Measurements from ENCODE around the gene LGALS4.
A peak's percentile ranks its signal among the peaks of the same experiment; 100 is the strongest.
"Not testable (repeated sequence)": the region's sequence is repeated elsewhere in the genome, so short reads cannot be mapped to it uniquely, and the experiment has no call there.

LGALS4 gene

GRCh38 chr19:38837656-38838121 is 24.9 kb upstream of the LGALS4 start:
- ATAC-seq = no peak
- DNase-seq (ENCODE audit: low spot score in 2 of 2) = no peak
- H3K4me3 Mint-ChIP-seq = no peak overlapping the region
- H3K36me3 Mint-ChIP-seq = peaks cover 82% of the 10 kb centered on the region
- no peaks in the 10 kb centered on the region for H3K9me3 Mint-ChIP-seq
- H3K4me1 Mint-ChIP-seq = peaks cover 38% of the 10 kb centered on the region
- peak overlapping the region; percentile 92 for H3K27ac Mint-ChIP-seq

- Mint-ChIP-seq H3K36me3 (peaks cover 77% of the 10 kb centered on the region), H3K4me3 (no peak overlapping the region), H3K27ac (peak overlapping the region; percentile 26), H3K4me1 (peaks cover 33% of the 10 kb centered on the region), H3K9me3 (no peaks in the 10 kb centered on the region)
- DNase-seq (ENCODE audit: low spot score in 2 of 2) = no peak
- no peak for ATAC-seq
These were observed 24.4 kb upstream of the LGALS4 start for GRCh38 chr19:38836983-38837626.

- H3K4me1 Mint-ChIP-seq = peaks cover 34% of the 10 kb centered on the region
- ATAC-seq = no peak
- peak overlapping the region; percentile 26 for H3K27ac Mint-ChIP-seq
- DNase-seq (ENCODE audit: low spot score in 2 of 2) = no peak
- peaks cover 77% of the 10 kb centered on the region for H3K36me3 Mint-ChIP-seq
- H3K4me3 Mint-ChIP-seq = no peak overlapping the region
- H3K9me3 Mint-ChIP-seq = no peaks in the 10 kb centered on the region
These were observed 23.6 kb upstream of the LGALS4 start for GRCh38 chr19:38836159-38836982.

GRCh38 chr19:38834590-38834989 is 21.8 kb upstream of the LGALS4 start:
- Mint-ChIP-seq H3K27ac (peak overlapping the region; percentile 20), H3K4me1 (peaks cover 28% of the 10 kb centered on the region), H3K4me3 (no peak overlapping the region), H3K9me3 (no peaks in the 10 kb centered on the region), H3K36me3 (peaks cover 77% of the 10 kb centered on the region)
- DNase-seq (ENCODE audit: low spot score in 2 of 2) (no peak), ATAC-seq (no peak)

GRCh38 chr19:38834104-38834490 is 21.4 kb upstream of the LGALS4 start:
- ATAC-seq (no peak), DNase-seq (ENCODE audit: low spot score in 2 of 2) (no peak)
- peaks cover 77% of the 10 kb centered on the region for H3K36me3 Mint-ChIP-seq
- H3K9me3 Mint-ChIP-seq = no peaks in the 10 kb centered on the region
- H3K4me1 Mint-ChIP-seq = peaks cover 23% of the 10 kb centered on the region
- peak overlapping the region; percentile 26 for H3K27ac Mint-ChIP-seq
- H3K4me3 Mint-ChIP-seq = no peak overlapping the region

- Mint-ChIP-seq H3K4me1 (peaks cover 15% of the 10 kb centered on the region), H3K36me3 (peaks cover 77% of the 10 kb centered on the region), H3K27ac (peak overlapping the region; percentile 26), H3K9me3 (no peaks in the 10 kb centered on the region), H3K4me3 (no peak overlapping the region)
- DNase-seq (ENCODE audit: low spot score in 2 of 2) (no peak), ATAC-seq (no peak)
These were observed 20.3 kb upstream of the LGALS4 start for GRCh38 chr19:38833092-38833425.

GRCh38 chr19:38831142-38831605 is 18.4 kb upstream of the LGALS4 start:
- DNase-seq (ENCODE audit: low spot score in 2 of 2) = no peak
- Mint-ChIP-seq H3K36me3 (peaks cover 77% of the 10 kb centered on the region), H3K4me1 (peaks cover 26% of the 10 kb centered on the region), H3K27ac (peak overlapping the region; percentile 98), H3K9me3 (no peaks in the 10 kb centered on the region), H3K4me3 (peak overlapping the region; percentile 90)
- peak; percentile 73 for ATAC-seq

- no peak overlapping the region for H3K27ac Mint-ChIP-seq
- H3K36me3 Mint-ChIP-seq = peaks cover 68% of the 10 kb centered on the region
- ATAC-seq (no peak), DNase-seq (ENCODE audit: low spot score in 2 of 2) (no peak)
- peaks cover 26% of the 10 kb centered on the region for H3K4me1 Mint-ChIP-seq
- H3K4me3 Mint-ChIP-seq = peak overlapping the region; percentile 90
- H3K9me3 Mint-ChIP-seq = no peaks in the 10 kb centered on the region
These were observed 17.4 kb upstream of the LGALS4 start for GRCh38 chr19:38830039-38830733.

- ATAC-seq; H3K27ac Mint-ChIP-seq; DNase-seq (ENCODE audit: low spot score in 2 of 2); H3K4me3 Mint-ChIP-seq; H3K9me3 Mint-ChIP-seq: not testable (repeated sequence)
- Mint-ChIP-seq H3K4me1 (peaks cover 31% of the 10 kb centered on the region), H3K36me3 (peaks cover 67% of the 10 kb centered on the region)
These were observed 16.5 kb upstream of the LGALS4 start for GRCh38 chr19:38829203-38829602.

- ATAC-seq (no peak), DNase-seq (ENCODE audit: low spot score in 2 of 2) (no peak)
- Mint-ChIP-seq H3K36me3 (peaks cover 85% of the 10 kb centered on the region), H3K4me3 (no peak overlapping the region), H3K4me1 (peaks cover 33% of the 10 kb centered on the region), H3K27ac (peak overlapping the region; percentile 26), H3K9me3 (no peaks in the 10 kb centered on the region)
These were observed 14.3 kb upstream of the LGALS4 start for GRCh38 chr19:38826856-38827551.

- Mint-ChIP-seq H3K27ac (peak overlapping the region; percentile 26), H3K4me1 (peaks cover 25% of the 10 kb centered on the region), H3K36me3 (peaks cover 78% of the 10 kb centered on the region)
- H3K9me3 Mint-ChIP-seq; H3K4me3 Mint-ChIP-seq; DNase-seq (ENCODE audit: low spot score in 2 of 2); ATAC-seq: not testable (repeated sequence)
These were observed 13.2 kb upstream of the LGALS4 start for GRCh38 chr19:38825936-38826335.

- not testable (repeated sequence) for ATAC-seq; DNase-seq (ENCODE audit: low spot score in 2 of 2); H3K4me3 Mint-ChIP-seq; H3K9me3 Mint-ChIP-seq
- Mint-ChIP-seq H3K4me1 (peaks cover 16% of the 10 kb centered on the region), H3K27ac (peak overlapping the region; percentile 86), H3K36me3 (peaks cover 68% of the 10 kb centered on the region)
These were observed 8.6 kb upstream of the LGALS4 start for GRCh38 chr19:38821230-38821825.

GRCh38 chr19:38819231-38819920 is 6.6 kb upstream of the LGALS4 start:
- no peaks in the 10 kb centered on the region for H3K9me3 Mint-ChIP-seq
- H3K4me1 Mint-ChIP-seq = peaks cover 11% of the 10 kb centered on the region
- DNase-seq (ENCODE audit: low spot score in 2 of 2) (no peak), ATAC-seq (no peak)
- peak overlapping the region; percentile 29 for H3K27ac Mint-ChIP-seq
- peaks cover 74% of the 10 kb centered on the region for H3K36me3 Mint-ChIP-seq
- no peak overlapping the region for H3K4me3 Mint-ChIP-seq

- H3K4me3 Mint-ChIP-seq = no peak overlapping the region
- peaks cover 6% of the 10 kb centered on the region for H3K4me1 Mint-ChIP-seq
- H3K27ac Mint-ChIP-seq = peak overlapping the region; percentile 65
- no peak for ATAC-seq
- H3K36me3 Mint-ChIP-seq = peaks cover 53% of the 10 kb centered on the region
- no peaks in the 10 kb centered on the region for H3K9me3 Mint-ChIP-seq
- no peak for DNase-seq (ENCODE audit: low spot score in 2 of 2)
These were observed 4.3 kb upstream of the LGALS4 start for GRCh38 chr19:38817081-38817480.
